IMR-90 (cell line): ENCODE data around the gene MCM3AP. TPM values are rescaled to one million over a fixed set of nuclear protein-coding genes. Genes with fewer than 3 reads are reported as not detected.

Experiments
- ATAC-seq: fragments of 200-7000 bp; cut with Tn5 transposase; 2 replicates; pipeline ENCODE4 v1.9.1; 2020; ENCODE audit warnings: low read depth, mild to moderate bottlenecking, moderate library complexity
- BruUV-seq: library from RNA; stranded (reverse); fragments of 400-500 nt; replicated peaks from 2 replicates; lab custom pipeline; 2021; lab: Mats Ljungman, UMichigan
- CTCF ChIA-PET: fragments of 300-600 bp; formaldehyde crosslinking; extraction: SDS; loops from one replicate; lab custom pipeline; 2021; ENCODE audit warnings: antibody characterized with exemption; lab: Yijun Ruan, JAX
- POLR2A ChIA-PET: fragments of 300-600 bp; sonication (Branson Sonifier 250); formaldehyde crosslinking; loops from one replicate; lab custom pipeline; 2022; ENCODE audit warnings: antibody characterized with exemption; ENCODE audit not compliant: unreplicated experiment; lab: Charles Lee
- DNase-seq: peaks from one replicate; pipeline ENCODE4 v3.0.0; 2013
- H2AFZ ChIP-seq: replicated peaks from 2 replicates; pipeline ENCODE3; 2013; ENCODE audit warnings: low read length, mild to moderate bottlenecking; ENCODE audit not compliant: poor library complexity
- H2AK5ac ChIP-seq: 2 replicates; pipeline ENCODE4 v1.6.1; 2013; ENCODE audit warnings: low read depth, low read length, inconsistent platforms
- H2AK9ac ChIP-seq: replicated peaks from 2 replicates; pipeline ENCODE3; 2013; ENCODE audit warnings: mild to moderate bottlenecking, low read depth, low read length, moderate library complexity; ENCODE audit not compliant: poor library complexity
- H2BK120ac ChIP-seq: 2 replicates; pipeline ENCODE4 v1.6.1; 2013; ENCODE audit warnings: low read depth, low read length, inconsistent platforms
- H2BK15ac ChIP-seq: 3 replicates; pipeline ENCODE4 v1.6.1; 2013; ENCODE audit warnings: low read depth, low read length, inconsistent platforms
- H2BK20ac ChIP-seq: 2 replicates; pipeline ENCODE4 v1.6.1; 2013; ENCODE audit warnings: low read depth, mild to moderate bottlenecking, inconsistent platforms, low read length, moderate library complexity
- H2BK5ac ChIP-seq: 2 replicates; pipeline ENCODE4 v1.6.1; 2013; ENCODE audit warnings: mild to moderate bottlenecking, low read depth, low read length, inconsistent platforms; ENCODE audit not compliant: poor library complexity, severe bottlenecking
- H3K14ac ChIP-seq: replicated peaks from 2 replicates; pipeline ENCODE4 v1.6.1; 2013; ENCODE audit warnings: low read depth, low read length, inconsistent platforms
- H3K18ac ChIP-seq: 2 replicates; pipeline ENCODE4 v1.6.1; 2013; ENCODE audit warnings: low read depth, low read length, control low read depth
- H3K23ac ChIP-seq: 2 replicates; pipeline ENCODE4 v1.6.1; 2013; ENCODE audit warnings: low read depth, low read length, inconsistent platforms
- H3K27ac ChIP-seq: 2 replicates; pipeline ENCODE4 v1.5.1; 2013; ENCODE audit warnings: mild to moderate bottlenecking, control low read depth, low read length; ENCODE audit not compliant: insufficient read depth
- H3K27me3 ChIP-seq: 2 replicates; pipeline ENCODE4 v1.6.1; 2013; ENCODE audit warnings: low read length; ENCODE audit not compliant: control insufficient read depth, insufficient read depth
- H3K36me3 ChIP-seq: 2 replicates; pipeline ENCODE4 v1.6.1; 2013; ENCODE audit warnings: low read length, mixed read lengths; ENCODE audit not compliant: control insufficient read depth, insufficient read depth
- H3K4ac ChIP-seq: 2 replicates; pipeline ENCODE4 v1.6.1; 2013; ENCODE audit warnings: low read depth, low read length, inconsistent platforms
- H3K4me1 ChIP-seq: 2 replicates; pipeline ENCODE4 v1.6.1; 2013; ENCODE audit warnings: low read length, mixed read lengths; ENCODE audit not compliant: control insufficient read depth, insufficient read depth
- H3K4me2 ChIP-seq: 2 replicates; pipeline ENCODE4 v1.6.1; 2013; ENCODE audit warnings: low read depth, mild to moderate bottlenecking, control low read depth, low read length, moderate library complexity
- H3K4me3 ChIP-seq: 2 replicates; pipeline ENCODE4 v1.5.1; 2013; ENCODE audit warnings: low read depth, mild to moderate bottlenecking, control low read depth, low read length, moderate library complexity; ENCODE audit not compliant: insufficient read depth
- H3K56ac ChIP-seq: 2 replicates; pipeline ENCODE4 v1.6.1; 2013; ENCODE audit warnings: low read length, inconsistent platforms; ENCODE audit not compliant: insufficient read depth; ENCODE audit errors: extremely low read depth
- H3K79me1 ChIP-seq, 2 experiments: 2 replicates each; pipeline ENCODE4 v1.6.1; 2013; ENCODE audit warnings: low read length in 2 of 2, inconsistent platforms in 1 of 2, low read depth in 1 of 2
- H3K9ac ChIP-seq: 2 replicates; pipeline ENCODE4 v1.6.1; 2013; ENCODE audit warnings: low read depth, low read length, control low read depth
- H3K9me1 ChIP-seq: 2 replicates; pipeline ENCODE4 v1.6.1; 2013; ENCODE audit warnings: low read length, inconsistent platforms; ENCODE audit not compliant: insufficient read depth
- H3K9me3 ChIP-seq: 2 replicates; pipeline ENCODE4 v1.6.1; 2013; ENCODE audit warnings: low read length; ENCODE audit not compliant: control insufficient read depth, insufficient read depth
- H4K20me1 ChIP-seq: 2 replicates; pipeline ENCODE4 v1.6.1; 2013; ENCODE audit warnings: low read length, inconsistent platforms; ENCODE audit not compliant: insufficient read depth
- H4K5ac ChIP-seq: 2 replicates; pipeline ENCODE4 v1.6.1; 2013; ENCODE audit warnings: mild to moderate bottlenecking, low read depth, low read length, control low read depth
- H4K8ac ChIP-seq, 2 experiments: 2 replicates each; pipeline ENCODE4 v1.6.1; 2013; ENCODE audit warnings: low read depth in 2 of 2, low read length in 2 of 2, control low read depth in 1 of 2, inconsistent platforms in 1 of 2
- H4K91ac ChIP-seq: 2 replicates; pipeline ENCODE4 v1.6.1; 2013; ENCODE audit warnings: low read depth, low read length, inconsistent platforms; ENCODE audit not compliant: insufficient read depth
- BHLHE40 ChIP-seq: fragments of 150-350 bp; IDR thresholded peaks from 2 replicates; pipeline ENCODE4 v1.6.1; 2016; ENCODE audit warnings: mild to moderate bottlenecking, low read depth, low read length
- CEBPB ChIP-seq: IDR thresholded peaks from 2 replicates; pipeline ENCODE4 v1.6.1; 2012; ENCODE audit warnings: low read depth, low read length, improper control_type of control experiment
- CHD1 ChIP-seq: IDR thresholded peaks from 2 replicates; pipeline ENCODE4 v1.6.1; 2012; ENCODE audit warnings: low read depth, low read length, improper control_type of control experiment
- CTCF ChIP-seq: conservative IDR thresholded peaks from 2 replicates; pipeline ENCODE4 v1.5.1; 2012; ENCODE audit warnings: mild to moderate bottlenecking, low read depth, low read length, improper control_type of control experiment
- ELK1 ChIP-seq: fragments of 150-350 bp; IDR thresholded peaks from 2 replicates; pipeline ENCODE4 v1.6.1; 2016; ENCODE audit warnings: low read depth, mild to moderate bottlenecking, low read length, moderate library complexity, borderline replicate concordance
- MAFK ChIP-seq: IDR thresholded peaks from 2 replicates; pipeline ENCODE4 v1.6.1; 2012; ENCODE audit warnings: low read depth, low read length, improper control_type of control experiment
- MAZ ChIP-seq: IDR thresholded peaks from 2 replicates; pipeline ENCODE4 v1.6.1; 2012; ENCODE audit warnings: low read depth, mild to moderate bottlenecking, low read length, improper control_type of control experiment, moderate library complexity, borderline replicate concordance
- MXI1 ChIP-seq: IDR thresholded peaks from 2 replicates; pipeline ENCODE4 v1.6.1; 2012; ENCODE audit warnings: low read depth, mild to moderate bottlenecking, low read length, moderate library complexity, borderline replicate concordance
- NFE2L2 ChIP-seq: fragments of 150-350 bp; IDR thresholded peaks from 2 replicates; pipeline ENCODE4 v1.6.1; 2016; ENCODE audit warnings: low read depth, mild to moderate bottlenecking, low read length
- POLR2A ChIP-seq: IDR thresholded peaks from 2 replicates; pipeline ENCODE4 v1.6.1; 2012; ENCODE audit warnings: mild to moderate bottlenecking, low read depth, low read length
- RAD21 ChIP-seq: IDR thresholded peaks from 2 replicates; pipeline ENCODE4 v1.6.1; 2012; ENCODE audit warnings: low read length, improper control_type of control experiment
- RFX5 ChIP-seq: IDR thresholded peaks from 2 replicates; pipeline ENCODE4 v1.8.0; 2012; ENCODE audit warnings: low read depth, mild to moderate bottlenecking, low read length, moderate library complexity
- SMC3 ChIP-seq: fragments of 150-350 bp; IDR thresholded peaks from 2 replicates; pipeline ENCODE4 v1.6.1; 2016; ENCODE audit warnings: low read depth, mild to moderate bottlenecking, antibody characterized with exemption, low read length, moderate library complexity
- USF2 ChIP-seq: fragments of 150-350 bp; IDR thresholded peaks from 2 replicates; pipeline ENCODE4 v1.6.1; 2017; ENCODE audit warnings: mild to moderate bottlenecking, antibody characterized with exemption, low read length, low read depth
- WGBS, 2 experiments: methylation state at CpG; one replicate each; pipeline versions ENCODE4 v1.1.5 to v1.1.7; 2013; ENCODE audit warnings: missing lambda C conversion rate in 2 of 2; ENCODE audit not compliant: insufficient read length in 1 of 2; ENCODE audit errors: extremely low coverage in 2 of 2; 5-methylcytosine and 5-hydroxymethylcytosine counted together
- dilution Hi-C: fragments of 300-500 bp; cut with HindIII; formaldehyde crosslinking; loops from one replicate; pipeline ENCODE4 v1.14.3; 2018; ENCODE audit warnings: low sequenced_read_pairs; ENCODE audit not compliant: unreplicated experiment
- in situ Hi-C: fragments of 300-500 bp; cut with MboI; formaldehyde crosslinking; loops from 3 replicates; pipeline ENCODE4 v1.14.3; 2019; ENCODE audit warnings: low sequenced_read_pairs, inconsistent platforms, mixed read lengths
- intact Hi-C: fragments of 100-400 bp; cut with micrococcal nuclease; formaldehyde crosslinking; loops from 2 replicates; pipeline ENCODE4 v1.10.0; 2022
- polyA plus RNA-seq, 3 experiments: library from polyadenylated mRNA; depleted of rRNA; stranded (reverse); fragments of >200 nt; gene quantifications; 2 replicates each; pipeline ENCODE4 v1.2.3, GENCODE V29; 2012; ENCODE audit warnings: low replicate concordance in 1 of 3
- total RNA-seq: library from RNA; depleted of rRNA; stranded (reverse); fragments of >200 nt; gene quantifications from 2 replicates; pipeline ENCODE4 v1.2.3, GENCODE V29; 2012

Gene MCM3AP
- total and polyA plus RNA-seq, 2 of the 4 experiments (the other 2 are of a cell fraction), result 46.5 to 63.1 TPM

- H2BK20ac ChIP-seq, result no peak overlapping the region
- no peak overlapping the region for H3K23ac ChIP-seq
- no peak overlapping the region for H3K14ac ChIP-seq
- TF ChIP-seq BHLHE40 (no peak), ELK1 (no peak), RFX5 (no peak), MAZ (no peak), SMC3 (no peak), CHD1 (no peak), POLR2A (no peak), NFE2L2 (no peak), MAFK (no peak), MXI1 (no peak), RAD21 (no peak), CEBPB (no peak), CTCF (no peak), USF2 (no peak)
- peaks cover 15% of the 10 kb centered on the region for H4K20me1 ChIP-seq
- no peak overlapping the region for H2AFZ ChIP-seq
- CTCF ChIA-PET, result no interaction called here
- dilution Hi-C loops (no loop called here), intact Hi-C loops (no loop called here), in situ Hi-C loops (no loop called here)
- no peaks in the 10 kb centered on the region for H3K4me1 ChIP-seq
- no peak overlapping the region for H3K18ac ChIP-seq
- no peak overlapping the region for H4K91ac ChIP-seq
- no peak overlapping the region for H2AK5ac ChIP-seq
- BruUV-seq, result no TSS peak
- H4K8ac ChIP-seq, result no peak overlapping the region
- no peak overlapping the region for H3K4ac ChIP-seq
- H3K9me3 ChIP-seq, result no peaks in the 10 kb centered on the region
- H3K36me3 ChIP-seq, result peaks cover 32% of the 10 kb centered on the region
- 81% methylated on average over 4 of the region's 13 CpGs; no CpG with 5 or more reads in 1 of the 2 experiments for WGBS, 2 experiments
- H2BK5ac ChIP-seq, result no peak overlapping the region
- H3K9ac ChIP-seq, result no peak overlapping the region
- ATAC-seq, result no peak
- H3K27me3 ChIP-seq, result no peaks in the 10 kb centered on the region
- H3K79me1 ChIP-seq, result peaks cover 8 to 42% of the 10 kb centered on the region in 2 experiments; a peak in 3 of 4 replicates
- no peak overlapping the region for H3K56ac ChIP-seq
- H3K4me2 ChIP-seq, result no peak overlapping the region
- H3K27ac ChIP-seq, result no peak overlapping the region
- DNase-seq, result no peak
- H4K5ac ChIP-seq, result no peak overlapping the region
- POLR2A ChIA-PET, result no interaction called here
- H2BK15ac ChIP-seq, result no peak overlapping the region
- H3K9me1 ChIP-seq, result no peaks in the 10 kb centered on the region
- H2AK9ac ChIP-seq, result no peak overlapping the region
- no peak overlapping the region for H2BK120ac ChIP-seq
- no peak overlapping the region for H3K4me3 ChIP-seq
Measured at GRCh38 chr21:46219591-46220239, 65.7 kb downstream of the MCM3AP start.
